GM18520 (cell line): ENCODE results near the gene CRYBB1.
A peak's percentile ranks its signal among the peaks of the same experiment; 100 is the strongest.

Experiments used
- ATAC-seq: cut with Tn5 transposase; IDR thresholded peaks from one replicate; pipeline ENCODE4 v1.9.1; 2021; ENCODE audit not compliant: unreplicated experiment

The CRYBB1 gene

DNA sequence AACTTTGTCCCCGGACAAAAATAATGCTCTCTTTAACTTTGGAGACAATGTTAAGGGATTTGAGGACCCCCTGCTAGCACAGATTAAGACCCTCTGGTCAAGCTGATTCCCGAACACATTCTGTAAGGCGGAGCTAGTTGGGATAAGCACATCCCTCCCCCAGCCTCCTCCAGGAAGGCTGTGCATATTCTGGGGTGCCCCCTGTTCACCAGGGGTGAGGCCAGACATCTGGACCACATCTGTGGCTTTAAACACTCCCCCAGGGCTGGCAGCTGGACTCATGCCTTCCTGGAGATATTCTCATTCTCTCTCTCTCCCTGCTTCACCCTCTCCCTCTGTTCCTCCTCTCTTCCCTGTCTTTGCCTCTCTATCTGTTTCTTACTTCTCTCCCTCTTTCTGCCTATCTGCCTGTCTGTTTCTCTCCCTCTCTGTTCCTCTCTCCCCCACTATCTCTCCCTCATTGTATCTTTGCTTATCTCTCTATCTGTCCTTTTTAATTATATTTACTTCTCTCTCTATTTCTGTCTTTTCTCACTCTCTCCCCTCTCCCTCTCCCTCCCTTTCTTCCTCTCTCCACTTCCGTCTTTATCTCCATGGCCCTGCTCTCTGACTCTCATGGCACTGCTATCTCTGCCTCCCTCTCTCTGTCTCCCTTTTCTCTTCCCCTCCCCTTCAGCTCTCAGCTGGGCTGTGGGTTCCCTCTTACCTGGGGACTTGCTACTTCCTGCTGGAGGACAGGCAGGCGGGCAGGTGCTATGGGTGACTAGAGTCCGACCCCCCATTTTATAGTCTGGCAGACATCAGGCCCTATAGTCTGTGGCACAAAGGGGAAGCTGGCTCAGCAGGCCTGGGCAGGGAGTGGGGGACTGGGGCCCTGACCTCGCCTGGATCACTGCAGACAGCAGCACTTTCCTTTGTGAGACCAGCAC is at the start of gene CRYBB1:
Gene CRYBB1 (minus strand): TSS at position 757 of the 929 bp plus-strand sequence. CDS start 1,708 bp downstream, outside the sequence.
- ATAC-seq, result no peak

- no peak for ATAC-seq
These were observed 49.3 kb upstream of the CRYBB1 start for GRCh38 chr22:26667140-26667539.

- ATAC-seq, result no peak
These were observed 48.0 kb upstream of the CRYBB1 start for GRCh38 chr22:26665813-26666231.

DNA sequence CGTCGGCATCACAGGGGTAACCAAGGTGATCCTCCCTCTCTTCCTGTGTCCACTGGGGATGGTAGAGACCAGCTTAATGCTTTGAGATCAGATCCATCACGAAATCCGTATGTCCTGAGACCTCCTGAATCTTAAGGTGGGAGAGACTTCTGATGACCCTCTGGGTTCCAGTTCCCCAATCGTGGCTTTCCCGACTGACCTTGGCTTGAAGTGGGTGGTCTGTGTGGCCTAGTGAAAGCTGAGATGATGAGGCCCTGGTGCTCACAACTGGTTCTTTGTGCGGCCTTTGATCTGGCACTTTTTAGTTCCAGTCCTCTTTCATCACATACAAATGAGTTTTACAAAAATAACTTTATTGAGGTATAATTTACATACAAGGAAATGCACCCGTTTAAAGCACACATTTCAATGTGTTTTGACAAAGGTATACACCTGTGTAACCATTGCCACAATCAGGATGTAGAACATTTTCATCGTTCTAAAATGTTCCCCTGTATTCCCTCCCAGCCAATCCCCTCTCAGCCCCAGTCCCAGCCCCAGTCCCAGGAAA is 45.6 kb upstream of the CRYBB1 start:
- ATAC-seq, result no peak

- no peak for ATAC-seq
These were observed 44.3 kb upstream of the CRYBB1 start for GRCh38 chr22:26662160-26662559.

- ATAC-seq, result no peak
These were observed 43.2 kb upstream of the CRYBB1 start for GRCh38 chr22:26660961-26661578.

- ATAC-seq, result no peak
These were observed 42.5 kb upstream of the CRYBB1 start for GRCh38 chr22:26660356-26660755.

DNA sequence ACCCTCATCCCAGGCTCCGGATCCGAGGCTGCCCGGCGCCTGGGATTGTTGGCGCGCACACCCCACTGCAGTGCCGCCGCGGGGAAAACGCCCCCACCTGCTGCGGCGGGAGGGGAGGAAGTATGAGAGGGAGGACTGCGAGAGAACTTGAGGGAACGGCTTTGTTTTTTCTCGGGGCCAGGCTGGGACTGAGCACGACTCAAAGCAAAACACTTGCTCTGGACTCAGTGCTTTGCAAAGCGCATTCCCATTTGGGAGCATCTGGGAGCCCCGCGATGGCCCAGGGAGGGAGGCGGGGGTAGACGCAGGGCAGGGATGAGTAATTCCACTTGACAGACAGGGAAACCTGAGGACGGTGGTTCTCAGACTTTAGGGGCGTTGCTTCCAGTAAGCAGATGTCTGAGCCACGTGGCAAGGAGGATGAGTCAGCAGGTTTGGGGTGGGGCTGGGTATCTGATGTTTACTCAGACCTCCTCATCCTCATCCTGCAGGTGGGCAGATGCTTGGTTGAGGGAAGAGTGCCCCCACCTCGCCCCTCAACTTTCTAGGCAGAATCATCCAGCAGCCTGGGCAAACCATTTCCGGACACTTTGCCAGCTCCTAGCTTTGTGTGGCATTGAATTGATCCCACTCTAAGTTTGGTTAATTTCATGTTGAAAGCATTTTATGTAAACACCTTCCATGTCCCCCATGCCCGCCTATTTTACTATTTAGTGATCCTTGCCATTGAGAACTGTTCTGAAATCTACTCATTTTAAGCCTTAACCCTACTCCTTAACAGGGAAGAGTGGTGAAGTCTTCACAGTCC is 41.0 kb upstream of the CRYBB1 start:
- peak; percentile 55 for ATAC-seq

DNA sequence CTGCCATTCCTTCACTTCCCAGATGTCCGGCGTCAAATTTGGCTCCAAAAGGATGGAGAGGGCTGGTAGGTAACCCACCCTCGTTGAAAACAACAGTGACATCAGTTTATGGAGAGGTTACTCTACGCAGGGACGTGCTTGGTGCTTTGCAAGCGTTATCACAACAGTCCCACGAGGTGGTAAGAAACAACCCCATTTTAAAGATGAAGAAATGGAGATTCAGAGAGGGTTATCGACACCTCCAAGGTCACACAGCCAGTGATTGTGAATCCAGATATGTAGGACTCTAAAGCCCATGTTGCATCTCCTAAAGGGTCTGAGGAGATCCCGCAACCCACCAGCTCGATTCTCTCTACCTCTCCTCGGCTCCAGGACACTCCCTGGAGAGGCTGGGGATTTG is 40.3 kb upstream of the CRYBB1 start:
- no peak for ATAC-seq

DNA sequence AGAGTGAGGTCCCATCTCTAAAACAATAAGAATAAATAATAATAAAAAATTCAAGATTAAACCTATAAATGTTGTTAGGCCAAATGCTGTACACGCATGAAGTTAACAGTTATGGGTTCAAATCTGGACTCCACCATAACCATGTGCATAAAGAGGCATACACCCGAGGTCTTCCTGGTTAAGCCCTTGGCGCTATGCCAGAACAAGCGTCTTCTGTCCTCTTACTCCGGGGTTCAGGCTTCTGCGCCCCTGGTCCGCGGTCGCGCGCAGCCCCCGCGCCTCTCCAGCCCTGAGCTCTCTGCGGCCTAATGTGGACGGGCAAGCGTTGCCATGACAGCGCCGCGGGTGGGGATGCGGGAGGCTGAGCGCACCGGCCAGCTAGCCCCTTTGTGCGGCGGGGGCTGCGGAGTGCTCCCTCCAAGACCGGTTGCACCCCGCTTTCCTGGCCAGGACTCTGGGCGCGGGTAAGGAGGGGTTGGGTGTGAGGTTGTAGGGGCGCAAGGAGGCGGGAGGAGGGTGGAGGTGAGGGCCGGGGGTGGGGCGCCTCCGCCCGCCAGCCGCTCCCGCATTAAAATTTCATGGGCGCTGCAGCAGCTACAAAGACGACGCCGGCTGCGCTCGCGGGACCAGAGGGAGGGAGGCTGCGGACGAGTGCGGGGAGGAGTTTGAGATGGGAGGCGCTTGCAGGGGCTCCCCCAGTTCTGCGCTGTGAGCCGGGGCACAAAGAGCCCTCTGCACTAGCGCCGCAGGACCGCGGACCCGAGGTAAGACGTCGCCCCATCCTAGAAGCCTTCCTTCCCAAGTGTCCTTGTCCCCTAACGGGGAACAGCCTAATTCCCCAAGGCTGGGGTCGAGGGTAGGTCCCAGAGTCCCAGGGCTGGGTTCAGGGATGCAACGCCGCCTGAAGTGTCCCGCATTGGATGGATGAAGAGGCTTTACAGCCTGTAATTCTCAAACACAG is 39.3 kb upstream of the CRYBB1 start, which contains the start of gene MIAT:
Gene MIAT (plus strand): TSS at position 698 of the 961 bp plus-strand sequence.
- ATAC-seq, result no peak

GRCh38 chr22:26651815-26652214 is 34.0 kb upstream of the CRYBB1 start:
- ATAC-seq, result no peak

- ATAC-seq, result no peak
These were observed 33.0 kb upstream of the CRYBB1 start for GRCh38 chr22:26650722-26651421.

DNA sequence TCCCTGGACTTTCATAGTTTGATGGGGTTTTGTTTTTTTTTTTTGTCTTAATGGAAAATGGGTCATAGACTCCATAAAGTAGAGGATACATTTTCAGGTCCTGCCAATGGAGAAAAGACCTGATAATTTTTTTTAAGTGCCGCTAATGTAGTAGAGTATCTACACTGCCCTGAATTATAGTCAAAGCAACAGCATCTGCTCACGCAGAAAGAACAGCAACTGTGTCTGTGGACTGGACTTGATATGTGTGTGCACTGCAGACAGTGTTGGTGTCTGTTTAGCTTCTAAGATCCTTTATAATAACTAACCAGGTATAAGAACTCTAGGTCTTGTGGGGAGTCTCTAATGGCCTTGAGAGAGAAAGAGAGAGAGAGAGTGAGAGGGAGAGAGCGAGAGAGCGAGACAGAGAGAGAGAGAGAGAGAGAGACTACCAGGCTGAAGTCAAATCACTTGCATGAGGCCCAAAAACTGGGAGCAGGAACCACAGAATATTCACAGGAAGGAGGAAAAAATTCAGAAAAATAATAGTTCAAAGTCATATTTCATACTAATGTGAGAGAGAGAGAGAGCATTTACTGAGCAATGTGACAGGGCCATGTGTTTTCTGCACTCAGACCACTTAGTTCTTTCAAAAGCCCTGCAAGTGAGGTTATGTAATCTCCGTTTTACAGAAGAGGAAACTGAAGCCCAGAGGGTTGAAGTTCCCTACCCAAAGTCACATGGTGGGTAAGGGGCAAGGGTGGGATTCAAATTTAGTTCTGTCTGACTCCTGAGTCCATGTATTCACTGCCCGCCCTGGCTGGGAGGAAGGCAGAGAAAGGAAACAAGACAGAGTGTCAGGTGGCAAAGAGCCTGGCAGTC is 30.9 kb upstream of the CRYBB1 start:
- no peak for ATAC-seq

GRCh38 chr22:26648011-26648497 is 30.2 kb upstream of the CRYBB1 start:
- ATAC-seq, result no peak

- no peak for ATAC-seq
These were observed 28.3 kb upstream of the CRYBB1 start for GRCh38 chr22:26646158-26646557.

DNA sequence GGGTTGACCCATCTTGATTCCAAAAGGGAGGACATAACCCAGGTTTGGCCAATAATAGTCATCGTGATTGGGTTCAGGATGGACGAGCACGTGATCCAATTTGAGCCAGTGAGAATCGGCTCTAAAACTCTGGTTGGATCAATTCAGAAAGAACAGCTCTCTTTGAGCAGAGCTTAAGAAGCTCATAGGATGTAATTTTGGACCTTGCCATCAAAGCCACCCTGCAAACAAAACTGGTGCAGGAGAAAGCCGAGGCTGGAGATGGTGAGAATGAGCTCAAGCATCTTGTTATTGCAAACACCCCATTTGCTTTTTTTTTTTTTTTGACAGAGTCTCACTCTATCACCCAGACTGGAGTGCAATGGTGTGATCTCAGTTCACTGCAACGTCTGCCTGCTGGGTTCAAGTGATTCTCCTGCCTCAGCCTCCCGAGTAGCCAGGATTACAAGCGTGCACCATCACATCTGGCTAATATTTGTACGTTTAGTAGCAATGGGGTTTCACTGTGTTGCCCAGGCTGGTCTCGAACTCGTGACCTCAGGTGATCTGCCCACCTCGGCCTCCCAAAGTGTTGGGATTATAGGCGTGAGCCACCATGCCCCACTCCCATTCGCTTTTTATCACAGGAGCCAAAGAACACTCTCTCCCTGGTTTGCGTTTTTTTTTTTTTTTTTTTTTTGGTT is 25.7 kb upstream of the CRYBB1 start:
- no peak for ATAC-seq
